ENCODE measurements around the gene ARHGEF18. TPM values are rescaled to one million over a fixed set of nuclear protein-coding genes. Genes with fewer than 3 reads are reported as not detected.
"Not testable (repeated sequence)": the region's sequence is repeated elsewhere in the genome, so short reads cannot be mapped to it uniquely, and the experiment has no call there.

Gene ARHGEF18
- total RNA-seq, 1 donor from 2014 or later, result 19.4 TPM

DNA sequence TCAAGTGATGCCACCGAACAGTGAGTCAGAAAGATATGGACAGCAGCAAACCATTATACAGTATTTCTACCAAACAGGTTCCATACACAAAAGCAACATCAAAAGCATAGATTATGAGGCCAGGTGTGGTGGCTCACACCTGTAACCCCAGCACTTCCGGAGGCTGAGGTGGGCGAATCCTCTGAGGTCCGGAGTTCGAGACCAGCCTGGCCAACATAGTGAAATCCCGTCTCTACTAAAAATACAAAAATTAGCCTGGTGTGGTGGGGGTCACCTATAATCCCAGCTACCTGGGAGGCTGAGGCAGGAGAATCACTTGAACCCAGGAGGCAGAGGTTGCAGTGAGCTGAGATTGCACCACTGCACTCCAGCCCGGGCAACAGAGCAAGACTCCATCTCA lies 1.7 kb upstream of the ARHGEF18 start:
- DNase-seq (ENCODE audit: low read depth in 2 of 2), result not testable (repeated sequence)

DNA sequence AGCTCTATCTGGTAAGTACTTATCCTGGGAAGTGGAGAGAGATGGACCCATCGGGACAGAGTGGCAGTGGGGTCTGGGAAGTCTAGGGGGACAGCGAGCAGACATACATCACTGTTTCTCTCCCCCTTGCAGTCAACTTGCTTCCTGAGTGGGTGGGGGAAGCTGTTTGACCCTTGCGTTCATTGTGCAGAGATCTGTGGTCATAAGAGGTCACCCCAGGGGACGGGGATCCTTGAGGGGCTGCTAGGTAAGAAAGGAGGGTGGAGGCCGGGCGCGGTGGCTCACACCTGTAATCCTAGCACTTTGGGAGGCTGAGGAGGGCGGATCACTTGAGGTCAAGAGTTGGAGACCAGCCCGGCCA lies 474 bp downstream of the ARHGEF18 start:
- no peak for DNase-seq (ENCODE audit: low read depth in 2 of 2)

DNA sequence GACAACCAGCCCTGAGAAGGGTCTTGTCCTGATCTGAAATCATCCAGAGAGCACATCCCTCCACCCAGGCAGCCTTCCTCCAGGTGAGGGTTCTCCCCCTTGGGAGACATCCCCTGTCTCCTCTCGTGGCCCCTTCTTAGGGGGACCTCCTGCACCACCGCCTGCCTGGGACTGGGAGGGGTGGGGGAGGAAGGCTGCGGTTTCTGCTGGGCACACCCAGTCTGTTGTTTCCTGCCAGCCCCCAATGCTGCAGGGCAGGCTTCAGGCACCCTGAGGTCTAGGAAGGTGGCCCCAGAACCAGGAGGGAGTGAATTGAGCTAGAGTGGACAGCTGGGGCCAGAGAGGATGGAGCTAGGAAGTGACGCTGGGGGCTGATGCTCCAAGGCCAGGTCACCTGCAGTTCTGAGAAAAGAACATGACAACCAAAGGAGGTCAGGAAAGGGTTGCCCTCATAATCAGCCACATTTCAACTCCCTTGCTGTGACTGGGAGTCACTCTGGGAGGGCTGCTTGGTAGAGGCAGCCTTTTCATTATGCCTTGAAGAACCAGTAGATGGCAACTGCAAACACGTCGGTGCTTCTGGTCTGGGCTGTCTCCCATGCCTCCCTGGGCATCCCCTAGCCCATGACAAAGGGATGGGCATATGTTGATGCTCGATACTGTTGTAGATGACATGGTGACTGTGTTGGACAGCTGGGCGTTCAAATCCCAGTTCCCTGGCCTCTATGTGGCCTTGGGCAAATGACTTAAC lies 1.4 kb downstream of the ARHGEF18 start:
- DNase-seq (ENCODE audit: low read depth in 2 of 2), result no peak

DNA sequence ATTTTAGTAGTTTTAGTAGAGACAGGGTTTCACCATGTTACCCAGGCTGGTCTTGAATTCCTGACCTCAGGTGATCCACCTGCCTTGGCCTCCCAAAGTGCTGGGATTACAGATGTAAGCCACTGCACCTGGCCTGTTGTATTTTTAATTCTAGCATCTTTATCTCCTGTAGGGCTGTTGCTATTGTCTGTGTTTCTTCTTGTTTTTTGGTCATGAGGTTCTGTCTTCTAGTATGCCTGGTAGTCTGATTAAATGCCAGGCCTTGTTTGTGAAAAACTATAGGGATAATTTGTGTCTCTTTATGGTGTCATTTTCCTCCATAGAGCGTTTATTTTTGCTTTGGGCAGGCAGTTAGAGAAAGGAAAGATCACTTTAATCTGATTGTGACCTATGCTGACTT lies 3.1 kb downstream of the ARHGEF18 start:
- DNase-seq (ENCODE audit: low read depth in 2 of 2), result no peak

DNA sequence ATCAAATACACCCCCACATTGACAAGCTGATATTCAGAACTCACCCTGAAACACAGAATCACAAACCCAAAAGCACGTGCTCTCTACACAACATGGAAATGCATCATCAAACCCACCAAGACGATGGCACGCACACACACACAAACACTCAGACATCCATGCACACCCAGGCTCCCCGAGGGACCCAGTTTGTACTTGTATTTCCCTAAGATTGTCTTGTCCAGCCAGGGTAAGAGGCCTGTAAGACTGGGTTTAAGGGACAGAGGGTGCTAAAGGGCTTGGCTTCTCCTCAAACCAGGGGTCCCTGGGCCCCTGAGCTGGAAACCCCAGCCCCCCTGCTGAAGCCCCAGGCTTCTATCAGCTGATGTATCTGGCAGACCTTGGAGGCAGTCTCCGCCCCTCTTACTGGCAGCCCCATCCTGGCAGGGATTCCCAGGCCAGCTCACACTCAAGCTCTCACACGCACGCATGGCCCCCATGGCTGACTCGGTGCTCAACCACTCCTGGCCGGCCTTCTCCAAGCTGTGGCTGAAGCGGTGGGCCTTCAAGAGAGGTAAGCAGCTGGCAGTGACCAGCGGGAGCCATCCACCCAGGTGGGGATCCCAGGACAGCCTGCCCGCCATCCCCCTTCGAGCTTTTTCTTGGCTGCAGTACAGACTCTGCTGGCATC lies 6.5 kb downstream of the ARHGEF18 start:
- no peak for DNase-seq (ENCODE audit: low read depth in 2 of 2)

DNA sequence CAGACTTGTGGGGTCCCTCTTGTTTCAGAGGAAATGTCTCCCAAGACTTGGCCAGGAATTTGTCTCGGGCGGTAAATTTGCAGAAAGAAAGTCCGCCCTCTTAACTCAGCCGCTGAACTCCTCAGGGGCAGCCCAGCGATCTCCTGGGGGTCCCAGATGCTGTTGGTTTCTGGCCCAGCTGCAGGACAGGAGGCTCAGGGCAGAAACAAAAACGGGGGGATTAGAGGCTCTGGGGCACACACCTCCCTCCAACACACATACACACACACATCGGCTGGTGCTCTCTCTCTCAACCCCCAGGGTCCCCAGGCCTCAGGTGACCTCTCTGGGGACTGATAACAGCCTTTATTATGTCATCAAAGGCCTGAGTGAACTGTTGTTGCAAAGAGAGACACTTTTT lies 7.1 kb downstream of the ARHGEF18 start:
- DNase-seq (ENCODE audit: low read depth in 2 of 2), result no peak

DNA sequence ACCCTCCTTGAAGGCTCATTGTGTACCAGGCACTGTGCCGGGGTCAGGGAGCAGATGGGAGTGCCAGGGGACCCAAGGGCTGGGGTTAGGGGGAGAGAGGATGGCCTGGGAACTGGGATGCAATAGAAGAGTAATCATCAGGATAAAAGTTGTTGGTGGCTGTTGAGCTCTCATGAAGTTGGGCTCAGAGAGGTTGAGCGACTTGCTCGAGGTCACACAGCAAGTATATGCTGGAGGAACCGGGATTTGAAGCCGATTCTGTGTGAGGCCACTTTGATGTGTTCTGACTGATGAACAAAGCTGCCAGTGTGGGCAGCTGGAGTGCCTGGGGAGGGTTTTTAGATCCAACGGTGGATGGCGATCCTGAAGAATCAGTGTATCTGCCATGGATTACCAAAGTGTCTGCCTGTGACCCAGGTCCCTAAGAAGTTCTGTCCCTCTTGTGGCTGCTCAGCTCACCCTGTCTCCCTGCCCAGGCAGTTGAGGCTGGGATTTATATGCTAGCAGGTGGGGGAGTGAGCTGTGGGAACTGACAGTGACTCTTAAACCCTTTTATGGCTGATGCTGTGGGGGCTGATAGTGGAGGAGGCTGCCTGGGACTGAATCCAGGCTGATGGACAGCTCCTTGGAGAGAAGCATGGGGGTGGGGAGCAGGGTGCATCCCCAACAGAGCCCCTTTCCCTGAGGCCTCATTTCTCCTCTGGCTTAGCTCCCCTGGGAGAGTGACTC lies 8.3 kb downstream of the ARHGEF18 start:
- no peak for DNase-seq (ENCODE audit: low read depth in 2 of 2)

DNA sequence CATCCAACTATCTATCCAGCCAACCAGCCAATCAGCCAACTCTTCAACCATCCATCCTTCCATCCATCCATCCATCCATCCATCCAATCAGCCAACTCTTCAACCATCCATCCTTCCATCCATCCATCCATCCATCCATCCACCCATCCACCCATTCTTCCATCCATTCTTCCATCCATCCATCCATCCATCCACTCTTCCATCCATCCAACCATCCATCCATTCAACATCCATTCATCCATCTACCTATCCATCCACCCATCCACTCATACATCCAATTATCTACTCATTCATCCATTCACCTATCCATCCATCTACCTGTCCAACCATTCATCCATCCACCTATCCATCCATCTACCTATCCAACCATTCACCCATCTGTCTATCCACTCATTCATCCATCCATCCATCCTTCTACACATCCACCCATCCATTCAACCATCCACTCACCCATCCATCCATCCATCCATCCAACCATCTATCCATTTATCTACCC lies 9.4 kb downstream of the ARHGEF18 start:
- DNase-seq (ENCODE audit: low read depth in 2 of 2), result no peak

DNA sequence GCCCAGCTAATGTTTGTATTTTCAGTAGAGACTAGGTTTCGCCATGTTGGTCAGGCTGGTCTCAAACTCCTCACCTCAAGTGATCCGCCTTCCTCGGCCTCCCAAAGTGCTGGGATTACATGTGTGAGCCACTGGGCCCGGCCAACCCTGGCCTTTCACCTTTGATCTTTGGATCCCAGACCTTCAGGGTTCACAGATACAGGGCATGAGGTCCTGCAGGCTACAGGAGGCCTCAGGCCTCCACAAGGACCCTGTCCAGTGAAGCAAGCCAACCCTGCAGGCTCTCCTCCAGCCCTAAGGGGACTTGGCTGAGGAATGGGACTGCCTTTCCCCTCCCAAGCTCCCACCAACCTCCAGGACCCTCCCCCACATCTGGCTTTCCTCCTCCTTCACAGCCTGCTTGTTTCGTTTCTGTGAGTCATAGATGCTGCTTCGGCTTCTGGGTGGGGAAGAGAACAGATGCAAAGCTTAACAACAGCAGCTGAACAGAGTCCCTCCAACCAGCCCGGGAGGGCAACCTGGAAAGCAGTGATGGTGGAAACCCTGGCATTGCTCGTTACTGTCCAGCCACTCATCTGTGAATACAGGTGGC lies 11.8 kb downstream of the ARHGEF18 start:
- DNase-seq (ENCODE audit: low read depth in 2 of 2), result no peak

DNA sequence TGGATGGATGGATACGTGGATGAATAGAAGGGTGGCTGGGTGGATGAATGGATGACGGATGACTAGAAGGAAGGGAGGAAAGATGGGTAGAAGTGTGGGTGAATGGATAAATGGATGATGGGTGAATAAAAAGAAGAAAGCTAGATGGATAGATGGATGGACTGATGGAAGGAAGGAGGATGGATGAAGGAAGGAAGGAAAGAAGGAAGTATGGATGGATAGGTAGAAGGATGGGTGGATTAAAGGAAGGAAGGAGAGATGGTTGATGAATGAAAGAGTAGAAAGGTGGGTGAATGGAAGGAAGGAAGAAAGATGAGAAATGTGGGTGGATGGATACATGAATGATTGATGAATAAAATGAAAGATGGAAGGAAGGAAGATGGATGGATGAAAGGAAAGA lies 14.5 kb downstream of the ARHGEF18 start:
- DNase-seq (ENCODE audit: low read depth in 2 of 2), result no peak

DNA sequence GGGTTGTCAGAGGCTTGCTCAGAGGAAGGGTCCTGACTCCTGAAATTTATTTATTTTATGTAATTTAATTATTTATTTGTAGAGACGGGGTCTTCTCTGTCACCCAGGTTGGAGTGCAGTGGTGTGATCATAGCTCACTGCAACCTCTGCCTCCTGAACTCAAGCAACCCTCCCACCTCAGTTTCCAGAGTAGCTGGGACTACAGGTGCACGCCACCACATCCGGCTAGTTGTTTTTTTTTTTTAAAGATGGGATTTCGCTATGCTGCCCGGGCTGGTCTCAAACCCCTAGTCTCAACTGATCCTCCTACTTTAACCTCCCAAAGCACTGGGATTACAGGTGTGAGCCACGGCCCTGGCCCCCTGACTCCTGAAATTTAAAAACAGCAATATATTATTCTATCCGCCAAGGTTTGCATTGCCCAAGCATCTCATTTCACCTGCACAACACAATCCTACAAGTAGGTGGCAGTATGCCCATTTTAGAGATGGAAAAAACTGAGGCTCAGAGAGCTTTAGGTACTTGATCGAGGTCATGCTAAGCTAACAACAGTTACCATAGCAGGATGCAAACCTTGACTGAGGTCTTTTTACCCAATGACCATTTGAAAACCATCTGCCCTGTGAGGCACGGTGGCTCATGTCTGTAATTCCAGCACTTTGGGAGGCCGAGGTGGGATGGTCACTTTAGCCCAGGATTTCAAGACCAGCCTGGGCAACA lies 18.1 kb downstream of the ARHGEF18 start:
- peak; percentile 43 to 44 for DNase-seq (ENCODE audit: low read depth in 2 of 2)

DNA sequence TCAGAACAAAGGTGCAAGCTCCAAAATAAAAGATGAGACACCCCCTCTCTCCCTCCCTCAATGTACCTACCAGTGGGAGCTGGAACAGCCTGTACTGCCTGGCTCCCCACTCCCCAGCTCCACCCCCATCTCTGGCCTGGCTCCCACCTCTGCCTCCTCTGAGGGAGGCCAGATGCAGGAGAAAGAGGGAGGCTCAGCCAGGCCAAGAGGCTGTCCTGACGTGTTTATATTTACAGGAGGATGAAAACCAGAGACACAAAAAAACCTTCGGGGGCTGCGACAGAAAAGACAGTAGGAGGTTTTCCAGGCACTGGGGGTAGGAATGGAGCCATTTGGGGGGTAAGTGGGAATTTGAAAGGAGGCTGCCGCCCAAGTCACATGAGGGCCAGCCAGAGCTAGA lies 19.7 kb downstream of the ARHGEF18 start:
- DNase-seq (ENCODE audit: low read depth in 2 of 2), result no peak

DNA sequence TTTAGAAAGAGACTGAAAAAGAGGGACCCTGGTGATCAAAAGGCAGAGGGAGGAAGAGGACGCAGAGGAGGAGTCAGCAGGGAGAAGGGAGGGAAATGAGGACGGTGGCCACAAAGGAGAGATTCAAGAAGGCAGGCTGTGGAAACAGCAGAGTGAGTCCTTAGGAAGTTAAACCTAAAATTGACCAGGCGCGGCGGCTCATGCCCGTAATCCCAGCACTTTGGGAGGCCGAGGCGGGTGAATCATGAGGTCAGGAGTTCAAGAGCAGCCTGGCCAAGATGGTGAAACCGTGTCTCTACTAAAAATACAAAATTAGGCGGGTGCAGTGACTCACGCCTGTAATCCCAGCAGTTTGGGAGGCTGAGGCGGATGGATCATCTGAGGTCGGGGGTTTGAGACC lies 20.1 kb downstream of the ARHGEF18 start:
- not testable (repeated sequence) for DNase-seq (ENCODE audit: low read depth in 2 of 2)

DNA sequence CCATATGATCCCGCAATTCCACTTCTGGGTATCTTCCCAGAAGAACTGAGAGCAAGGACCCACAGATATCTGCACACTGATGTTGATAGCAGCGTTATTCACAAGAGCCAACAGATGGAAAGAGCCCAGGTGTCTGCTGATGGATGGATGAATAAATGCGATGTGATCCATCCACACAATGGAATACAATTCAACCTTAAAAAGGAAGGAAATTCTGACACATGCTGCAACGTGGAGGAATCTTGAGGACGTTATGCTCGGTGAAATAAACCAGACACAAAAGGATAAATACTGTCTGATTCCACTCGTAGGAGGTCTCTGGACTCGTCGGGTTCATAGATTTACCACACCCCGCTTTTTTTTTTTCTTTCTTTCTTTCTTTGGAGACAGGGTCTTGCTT lies 21.8 kb downstream of the ARHGEF18 start:
- peak in 1 of 2 donors; percentile 24 for DNase-seq (ENCODE audit: low read depth in 2 of 2)

DNA sequence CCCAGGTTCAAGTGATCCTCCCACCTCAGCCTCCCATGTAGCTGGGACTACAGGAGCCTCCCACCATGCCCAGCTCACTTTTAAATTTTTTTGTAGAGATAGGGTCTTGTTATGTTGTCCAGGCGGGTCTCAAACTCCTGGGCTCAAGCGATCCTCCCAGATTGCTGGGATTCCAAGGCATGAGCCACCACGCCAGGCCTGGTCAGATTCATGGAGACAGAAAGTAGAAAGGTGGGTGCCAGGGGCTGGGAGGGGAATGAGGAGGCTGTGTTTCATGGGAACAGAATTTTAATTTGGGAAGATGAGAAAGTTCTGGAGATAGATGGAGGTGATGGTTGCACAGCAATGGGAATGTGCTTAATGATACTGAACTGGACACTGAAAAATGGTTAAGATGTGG lies 22.3 kb downstream of the ARHGEF18 start:
- no peak for DNase-seq (ENCODE audit: low read depth in 2 of 2)

DNA sequence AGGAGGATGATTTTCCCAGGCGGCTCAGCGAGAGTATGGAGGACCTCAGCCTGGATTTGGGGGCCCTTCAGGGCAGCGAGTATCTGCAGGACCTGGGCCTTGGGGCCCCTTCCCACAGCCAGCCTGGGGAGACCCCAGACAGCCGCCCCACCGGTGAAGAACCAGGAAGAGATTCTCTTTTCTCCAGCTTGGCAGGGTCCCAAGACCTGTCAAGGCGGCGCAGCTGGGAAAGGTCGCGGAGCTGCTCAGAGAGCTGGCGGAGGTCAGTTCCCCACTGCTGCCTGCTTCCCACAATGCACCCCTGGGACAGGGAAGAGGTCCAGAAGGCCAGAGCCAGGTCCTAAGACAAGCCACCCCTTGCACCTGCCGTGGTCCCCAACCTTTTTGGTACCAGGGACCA lies 24.1 kb downstream of the ARHGEF18 start:
- DNase-seq (ENCODE audit: low read depth in 2 of 2), result no peak

DNA sequence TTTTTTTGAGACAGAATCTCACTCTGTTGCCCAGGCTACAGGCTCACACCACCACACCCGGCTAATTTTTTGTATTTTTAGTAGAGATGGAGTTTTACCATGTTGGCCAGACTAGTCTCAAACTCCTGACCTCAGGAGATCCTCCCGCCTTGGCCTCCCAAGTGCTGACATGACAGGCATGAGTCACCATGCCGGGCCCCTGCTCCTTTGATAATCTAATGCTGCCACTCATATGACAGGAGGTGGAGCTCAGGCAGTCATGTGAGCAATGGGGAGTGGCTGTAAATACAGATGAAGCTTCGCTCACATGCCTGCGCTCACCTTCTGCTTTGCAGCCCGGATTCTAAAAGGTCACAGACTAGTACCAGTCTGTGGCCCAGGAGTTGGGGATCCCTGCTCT lies 25.1 kb downstream of the ARHGEF18 start:
- DNase-seq (ENCODE audit: low read depth in 2 of 2), result no peak

DNA sequence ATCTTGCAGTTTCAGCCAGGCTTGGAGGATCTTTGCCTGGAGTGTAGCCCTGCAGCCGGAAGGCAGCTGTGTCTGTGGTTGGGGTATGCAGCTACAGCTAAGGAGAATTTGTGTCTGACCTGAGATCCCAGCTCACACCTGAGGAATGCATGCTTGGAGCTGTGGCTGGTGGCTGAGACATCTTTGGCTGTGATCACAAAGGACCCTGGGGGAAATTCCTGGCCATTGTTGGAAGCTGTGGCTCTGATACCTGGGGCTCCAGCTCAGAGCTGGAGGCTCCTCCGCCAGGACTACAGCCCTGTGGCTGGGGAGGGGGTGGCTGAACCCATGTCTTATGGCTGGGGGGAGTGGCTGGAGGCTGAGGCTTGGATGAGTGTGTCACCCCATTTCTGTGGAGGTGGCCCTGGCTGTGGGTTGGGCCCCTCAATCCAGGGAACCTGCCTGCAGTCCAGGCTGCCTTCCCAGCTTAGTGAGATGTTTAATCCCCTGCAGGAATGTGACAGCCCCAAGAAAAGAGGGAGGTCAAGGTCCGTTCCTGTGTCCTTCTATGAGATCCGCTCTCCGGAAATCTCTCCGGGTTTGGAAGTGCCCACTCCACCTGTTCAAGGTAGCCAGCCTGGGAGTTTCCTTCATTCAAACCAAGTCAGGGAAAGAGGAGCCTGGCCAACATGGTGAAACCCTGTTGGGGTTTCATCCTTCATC lies 27.6 kb downstream of the ARHGEF18 start:
- DNase-seq (ENCODE audit: low read depth in 2 of 2), result no peak

DNA sequence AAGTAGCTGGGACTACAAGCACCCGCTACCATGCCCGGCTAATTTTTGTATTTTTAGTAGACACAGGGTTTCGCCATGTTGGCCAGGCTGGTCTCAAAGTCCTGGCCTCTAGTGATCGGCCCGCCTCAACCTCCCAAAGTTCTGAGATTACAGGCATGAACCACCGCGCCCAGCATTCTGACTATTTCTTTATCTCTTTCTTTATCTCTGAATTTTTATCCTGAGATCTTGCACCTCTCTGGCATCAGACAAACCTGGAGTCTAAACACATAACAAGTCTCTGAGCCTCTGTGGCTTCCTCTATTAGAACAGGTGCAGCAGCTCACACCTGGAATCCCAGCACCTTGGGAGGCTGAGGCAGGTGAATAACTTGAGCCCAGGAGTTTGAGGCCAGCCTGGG lies 28.5 kb downstream of the ARHGEF18 start:
- DNase-seq (ENCODE audit: low read depth in 2 of 2), result no peak

DNA sequence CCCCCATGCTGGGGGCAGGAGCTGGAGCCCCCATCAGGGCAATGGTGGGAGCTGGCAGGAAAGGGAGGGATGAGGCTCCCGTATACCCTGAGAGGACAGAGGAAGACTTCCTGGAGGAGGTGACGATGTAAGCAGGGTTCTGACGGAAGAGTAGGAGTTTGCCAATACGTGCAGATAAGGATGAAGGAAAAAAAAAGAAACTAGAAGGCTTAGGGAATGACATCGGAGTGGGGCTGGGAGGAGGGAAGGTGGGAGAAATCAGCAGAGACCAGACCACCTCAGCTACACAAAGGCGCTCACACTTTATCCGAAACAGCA lies 32.3 kb downstream of the ARHGEF18 start:
- no peak for DNase-seq (ENCODE audit: low read depth in 2 of 2)

DNA sequence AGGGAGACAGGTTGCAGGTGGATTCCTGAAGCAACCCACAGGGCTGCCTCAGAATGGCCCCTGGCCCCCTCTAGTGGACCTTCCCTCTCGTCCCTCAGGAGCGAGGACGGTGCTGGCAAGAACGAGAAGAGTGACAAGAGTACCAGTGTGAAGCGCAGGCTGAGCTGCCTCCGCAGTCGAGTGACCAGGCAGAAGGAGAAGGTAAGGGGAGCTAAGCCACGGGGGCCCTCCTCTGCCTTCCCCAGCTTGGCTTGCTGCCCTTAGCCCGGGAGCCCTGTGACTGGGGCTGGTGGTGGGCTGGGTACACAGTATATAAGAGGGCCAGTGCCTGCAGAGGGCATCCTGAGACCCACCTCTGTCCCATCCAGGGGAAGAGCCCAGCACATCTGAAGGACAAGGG lies 34.0 kb downstream of the ARHGEF18 start:
- DNase-seq (ENCODE audit: low read depth in 2 of 2), result no peak
